Astrocyte (in vitro differentiated cells and primary cell): ENCODE measurements around the gene KIF27.

Experiments used
- CTCF ChIP-seq: IDR thresholded peaks from 2 replicates; pipeline ENCODE4 v1.5.1; 2011; ENCODE audit warnings: low read depth, mild to moderate bottlenecking, inconsistent platforms, low read length, moderate library complexity; ENCODE audit not compliant: insufficient read depth
- EZH2 ChIP-seq: IDR thresholded peaks from 2 replicates; pipeline ENCODE4 v1.6.1; 2012; ENCODE audit warnings: mild to moderate bottlenecking, low read length, inconsistent platforms; ENCODE audit not compliant: insufficient read depth

- no peak for TF ChIP-seq CTCF
- TF ChIP-seq EZH2, result no peak
Observed at GRCh38 chr9:83967073-83967472, 45.8 kb upstream of the KIF27 start.
